Type B pancreatic cell (in vitro differentiated cells): ENCODE results near the gene GPRASP3. TPM values are rescaled to one million over a fixed set of nuclear protein-coding genes. Genes with fewer than 3 reads are reported as not detected.
"Not testable (repeated sequence)": the region's sequence is repeated elsewhere in the genome, so short reads cannot be mapped to it uniquely, and the experiment has no call there.

Experiments
- DNase-seq: peaks from one replicate; pipeline ENCODE4 v3.0.0; 2021; ENCODE audit warnings: mixed read lengths; ENCODE audit not compliant: unreplicated experiment; ENCODE audit errors: extremely low spot score
- H3K27ac Mint-ChIP-seq: 2 replicates; pipeline ENCODE4 v1.8.0; 2021; ENCODE audit warnings: mild to moderate bottlenecking, mixed read lengths
- H3K27me3 Mint-ChIP-seq: 2 replicates; pipeline ENCODE4 v1.8.0; 2021; ENCODE audit warnings: mixed read lengths
- H3K36me3 Mint-ChIP-seq: 2 replicates; pipeline ENCODE4 v1.8.0; 2021; ENCODE audit warnings: mixed read lengths
- H3K4me1 Mint-ChIP-seq: one replicate; pipeline ENCODE4 v1.8.0; 2021; ENCODE audit warnings: mixed read lengths; ENCODE audit not compliant: unreplicated experiment
- H3K4me3 Mint-ChIP-seq: 2 replicates; pipeline ENCODE4 v1.8.0; 2021; ENCODE audit warnings: mild to moderate bottlenecking, mixed read lengths
- H3K9me3 Mint-ChIP-seq: 2 replicates; pipeline ENCODE4 v1.8.0; 2021; ENCODE audit warnings: mixed read lengths
- total RNA-seq: library from RNA; stranded (reverse); gene quantifications from 2 replicates; pipeline ENCODE4 v1.2.1, GENCODE V29; 2021; ENCODE audit warnings: low replicate concordance
- TF ChIP-seq, protein P1 (sequence below): fragments of 200-600 bp; sonication (generic); conservative IDR thresholded peaks from 2 replicates; pipeline ENCODE4 v1.5.0; 2021; ENCODE audit warnings: antibody characterized with exemption, mild to moderate bottlenecking

Gene GPRASP3
- total RNA-seq, 1 donor from 2014 or later, result 9.1 TPM

DNA sequence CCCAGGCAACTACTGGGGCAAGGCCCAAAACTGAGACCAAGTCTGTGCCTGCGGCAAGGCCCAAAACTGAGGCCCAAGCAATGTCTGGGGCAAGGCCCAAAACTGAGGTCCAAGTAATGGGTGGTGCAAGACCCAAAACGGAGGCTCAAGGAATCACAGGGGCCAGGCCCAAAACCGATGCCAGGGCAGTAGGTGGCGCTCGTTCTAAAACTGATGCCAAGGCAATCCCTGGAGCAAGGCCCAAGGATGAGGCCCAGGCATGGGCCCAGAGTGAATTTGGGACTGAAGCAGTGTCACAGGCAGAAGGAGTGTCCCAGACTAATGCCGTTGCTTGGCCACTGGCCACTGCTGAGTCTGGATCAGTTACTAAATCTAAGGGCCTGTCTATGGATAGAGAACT, 5.5 kb upstream of the GPRASP3 start:
- TF ChIP-seq, protein P1, sequence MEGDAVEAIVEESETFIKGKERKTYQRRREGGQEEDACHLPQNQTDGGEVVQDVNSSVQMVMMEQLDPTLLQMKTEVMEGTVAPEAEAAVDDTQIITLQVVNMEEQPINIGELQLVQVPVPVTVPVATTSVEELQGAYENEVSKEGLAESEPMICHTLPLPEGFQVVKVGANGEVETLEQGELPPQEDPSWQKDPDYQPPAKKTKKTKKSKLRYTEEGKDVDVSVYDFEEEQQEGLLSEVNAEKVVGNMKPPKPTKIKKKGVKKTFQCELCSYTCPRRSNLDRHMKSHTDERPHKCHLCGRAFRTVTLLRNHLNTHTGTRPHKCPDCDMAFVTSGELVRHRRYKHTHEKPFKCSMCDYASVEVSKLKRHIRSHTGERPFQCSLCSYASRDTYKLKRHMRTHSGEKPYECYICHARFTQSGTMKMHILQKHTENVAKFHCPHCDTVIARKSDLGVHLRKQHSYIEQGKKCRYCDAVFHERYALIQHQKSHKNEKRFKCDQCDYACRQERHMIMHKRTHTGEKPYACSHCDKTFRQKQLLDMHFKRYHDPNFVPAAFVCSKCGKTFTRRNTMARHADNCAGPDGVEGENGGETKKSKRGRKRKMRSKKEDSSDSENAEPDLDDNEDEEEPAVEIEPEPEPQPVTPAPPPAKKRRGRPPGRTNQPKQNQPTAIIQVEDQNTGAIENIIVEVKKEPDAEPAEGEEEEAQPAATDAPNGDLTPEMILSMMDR, result no peak
- peaks cover 5% of the 10 kb centered on the region for H3K4me1 Mint-ChIP-seq
- no peak overlapping the region for H3K4me3 Mint-ChIP-seq
- no peak overlapping the region for H3K27ac Mint-ChIP-seq
- no peaks in the 10 kb centered on the region for H3K9me3 Mint-ChIP-seq
- H3K27me3 Mint-ChIP-seq, result peaks cover 6% of the 10 kb centered on the region
- H3K36me3 Mint-ChIP-seq, result peaks cover 10% of the 10 kb centered on the region
- DNase-seq, result no peak

DNA sequence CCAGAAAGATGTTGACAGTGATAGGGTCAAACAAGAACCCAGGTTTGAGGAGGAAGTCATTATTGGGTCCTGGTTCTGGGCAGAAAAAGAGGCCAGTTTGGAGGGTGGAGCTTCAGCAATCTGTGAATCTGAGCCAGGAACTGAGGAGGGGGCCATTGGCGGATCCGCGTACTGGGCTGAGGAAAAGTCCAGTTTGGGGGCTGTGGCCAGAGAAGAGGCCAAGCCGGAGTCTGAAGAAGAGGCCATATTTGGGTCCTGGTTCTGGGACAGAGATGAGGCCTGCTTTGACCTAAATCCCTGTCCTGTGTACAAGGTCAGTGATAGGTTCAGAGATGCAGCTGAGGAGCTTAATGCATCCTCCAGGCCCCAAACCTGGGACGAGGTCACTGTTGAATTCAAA, 4.6 kb upstream of the GPRASP3 start:
- H3K4me3 Mint-ChIP-seq, result no peak overlapping the region
- H3K4me1 Mint-ChIP-seq, result peaks cover 5% of the 10 kb centered on the region
- no peak overlapping the region for H3K27ac Mint-ChIP-seq
- peaks cover 5% of the 10 kb centered on the region for H3K27me3 Mint-ChIP-seq
- DNase-seq, result no peak
- TF ChIP-seq, protein P1, result no peak
- no peaks in the 10 kb centered on the region for H3K9me3 Mint-ChIP-seq
- H3K36me3 Mint-ChIP-seq, result peaks cover 10% of the 10 kb centered on the region

DNA sequence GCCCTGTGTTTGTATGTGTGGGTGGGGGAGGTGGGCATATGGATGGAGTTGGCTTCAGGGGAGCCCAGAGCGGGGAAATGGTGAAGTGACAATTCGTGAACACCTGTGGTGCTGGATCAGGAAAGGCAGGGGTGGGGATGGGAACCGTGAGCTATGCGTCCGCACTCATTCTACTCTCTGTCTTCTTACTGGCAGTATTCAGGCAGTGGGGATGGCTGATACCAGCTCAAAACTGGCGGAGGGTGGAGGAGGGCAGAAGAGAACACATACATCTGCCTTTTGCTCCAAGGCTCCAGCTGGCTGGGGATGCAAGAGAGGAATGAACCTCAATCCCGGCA, 595 bp downstream of the GPRASP3 start:
- H3K36me3 Mint-ChIP-seq, H3K9me3 Mint-ChIP-seq, H3K4me1 Mint-ChIP-seq, H3K4me3 Mint-ChIP-seq, DNase-seq, H3K27me3 Mint-ChIP-seq, H3K27ac Mint-ChIP-seq: not testable (repeated sequence)

DNA sequence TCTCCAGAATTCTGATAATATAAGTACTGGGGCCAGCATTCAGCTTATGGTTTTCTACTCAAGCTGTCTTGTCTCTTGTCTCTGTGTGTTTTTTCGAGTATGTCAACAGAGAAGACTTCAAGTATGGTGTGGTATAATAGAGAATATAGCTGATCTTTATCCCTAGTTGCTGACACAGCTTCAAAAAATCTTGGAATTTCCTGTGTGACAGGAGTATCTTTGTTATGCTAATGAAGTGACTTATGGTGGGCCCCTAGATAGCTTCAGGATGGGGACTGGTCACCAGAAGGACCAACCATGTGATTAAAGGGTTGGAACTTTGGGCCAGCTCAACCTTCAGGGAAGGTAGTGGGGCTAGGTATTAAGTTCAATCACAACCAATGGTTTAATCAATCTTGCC, 2.9 kb downstream of the GPRASP3 start:
- H3K9me3 Mint-ChIP-seq, result no peaks in the 10 kb centered on the region
- peaks cover 4% of the 10 kb centered on the region for H3K36me3 Mint-ChIP-seq
- H3K4me3 Mint-ChIP-seq, result no peak overlapping the region
- H3K27me3 Mint-ChIP-seq, result no peaks in the 10 kb centered on the region
- H3K27ac Mint-ChIP-seq, result no peak overlapping the region
- no peak for DNase-seq
- TF ChIP-seq, protein P1, result no peak
- H3K4me1 Mint-ChIP-seq, result no peaks in the 10 kb centered on the region

DNA sequence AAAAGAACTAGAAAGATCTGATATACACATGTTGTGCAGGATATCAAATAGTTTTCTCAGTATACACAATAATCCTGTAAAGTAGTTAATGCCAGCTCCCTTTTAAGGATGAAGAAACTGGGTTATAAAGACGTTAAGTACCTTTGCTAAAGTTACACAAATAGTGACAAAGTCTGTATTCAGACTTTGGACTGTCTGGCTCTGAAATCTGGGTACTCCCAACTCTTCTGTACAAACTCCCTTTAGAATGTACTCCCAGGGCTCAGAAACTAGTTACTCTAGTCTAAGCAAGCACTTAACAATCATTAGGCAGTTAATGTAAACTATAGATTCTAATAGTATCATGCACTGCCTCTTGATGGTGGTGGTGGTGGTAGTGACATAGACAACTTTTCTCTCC, 7.2 kb downstream of the GPRASP3 start:
- DNase-seq, result no peak
- Mint-ChIP-seq H3K4me3 (no peak overlapping the region), H3K27ac (no peak overlapping the region), H3K36me3 (peaks cover 4% of the 10 kb centered on the region), H3K4me1 (no peaks in the 10 kb centered on the region), H3K9me3 (no peaks in the 10 kb centered on the region), H3K27me3 (no peaks in the 10 kb centered on the region)
- TF ChIP-seq, protein P1, result no peak

DNA sequence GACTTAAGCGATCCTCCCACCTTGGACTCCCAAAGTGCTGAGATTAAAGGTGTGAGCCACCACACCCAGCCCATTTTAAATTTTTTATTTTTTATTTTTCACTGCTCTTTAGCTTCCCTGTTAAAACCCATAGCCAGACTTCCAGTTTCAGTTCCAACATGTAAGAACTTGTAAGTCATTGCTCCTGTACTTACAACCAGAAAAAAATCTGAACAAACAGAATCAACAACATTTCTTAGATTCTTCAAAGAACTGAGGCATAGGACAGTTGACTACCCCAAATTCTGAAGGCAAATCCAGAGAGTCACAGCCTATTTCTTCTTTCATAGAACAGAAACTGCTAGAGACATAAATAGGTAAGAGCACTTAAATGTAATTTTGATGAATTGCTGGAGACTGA, 8.1 kb downstream of the GPRASP3 start:
- DNase-seq, result no peak
- H3K27ac Mint-ChIP-seq, result peak overlapping the region; percentile 50
- no peaks in the 10 kb centered on the region for H3K4me1 Mint-ChIP-seq
- no peaks in the 10 kb centered on the region for H3K27me3 Mint-ChIP-seq
- H3K36me3 Mint-ChIP-seq, result peaks cover 4% of the 10 kb centered on the region
- no peaks in the 10 kb centered on the region for H3K9me3 Mint-ChIP-seq
- TF ChIP-seq, protein P1, result no peak
- H3K4me3 Mint-ChIP-seq, result no peak overlapping the region
